Measurements from ENCODE around the gene TXNDC17.

DNA sequence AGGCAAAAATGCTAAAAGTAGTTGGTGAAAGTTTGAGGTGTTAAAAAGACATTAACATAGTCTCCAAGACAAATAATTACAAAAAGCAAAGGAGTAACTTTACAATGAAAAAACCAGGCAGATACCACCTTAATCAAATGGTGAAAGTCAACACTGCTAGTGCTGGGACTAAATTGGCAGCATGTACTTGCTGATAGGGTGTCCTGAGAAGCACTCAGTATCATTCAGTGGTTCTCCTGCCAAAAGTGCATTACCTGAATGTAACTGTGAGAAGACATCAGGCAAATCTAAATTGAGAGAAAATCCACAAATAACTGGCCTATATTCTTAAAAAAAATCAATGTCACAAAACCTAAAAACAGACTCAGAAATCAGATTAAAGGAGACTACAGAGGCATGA, 8.3 kb upstream of the TXNDC17 start:
- TF ChIP-seq JUN (IDR thresholded peaks at IDR 0.05; ENCODE audit: low read depth, low read length) (no peak), POLR2AphosphoS5 (IDR thresholded peaks at IDR 0.05; ENCODE audit: low read depth, low read length) (no peak), POLR2A (IDR thresholded peaks at IDR 0.05; ENCODE audit: control extremely low read depth in 1 of 2, low read depth in 2 of 2, low read length in 2 of 2) (no peak), MAFK (IDR thresholded peaks at IDR 0.05; ENCODE audit: low read depth, low read length) (no peak)
